Natural killer cell (primary cell): ENCODE data around the gene UROC1. TPM values are rescaled to one million over a fixed set of nuclear protein-coding genes. Genes with fewer than 3 reads are reported as not detected.

Experiments
- ATAC-seq, 3 donors: fragments of 150-1000 bp in 2 of 3; fragments of 200-7000 bp in 1 of 3; cut with Tn5 transposase; 1 replicate in 1 of 3; 2 replicates in 2 of 3; pipeline ENCODE4 v1.10.0; 2021; ENCODE audit warnings: mild to moderate bottlenecking in 2 of 3, moderate library complexity in 2 of 3
- DNase-seq, 2 donors: peaks; one replicate each; pipeline versions ENCODE4 v3.0.0 to v3.0.0-alpha.2; 2013 to 2021; ENCODE audit warnings: mixed read lengths in 1 of 2
- H3K27ac ChIP-seq: one replicate; pipeline ENCODE4 v1.5.1; 2013; ENCODE audit warnings: mild to moderate bottlenecking, low read length
- H3K27me3 ChIP-seq: one replicate; pipeline ENCODE4 v1.6.1; 2013; ENCODE audit warnings: low read length; ENCODE audit not compliant: control insufficient read depth, insufficient read depth
- H3K36me3 ChIP-seq: one replicate; pipeline ENCODE4 v1.6.1; 2013; ENCODE audit warnings: low read length; ENCODE audit not compliant: control insufficient read depth, insufficient read depth
- H3K4me1 ChIP-seq: one replicate; pipeline ENCODE4 v1.6.1; 2013; ENCODE audit warnings: low read length; ENCODE audit not compliant: control insufficient read depth, insufficient read depth
- H3K4me3 ChIP-seq: one replicate; pipeline ENCODE4 v1.5.1; 2013; ENCODE audit warnings: low read length
- H3K9me3 ChIP-seq: one replicate; pipeline ENCODE4 v1.6.1; 2013; ENCODE audit warnings: low read length; ENCODE audit not compliant: control insufficient read depth, insufficient read depth
- H3K27ac Mint-ChIP-seq, 2 donors: one replicate each; pipeline ENCODE4 v1.8.0; 2022; ENCODE audit warnings: mild to moderate bottlenecking in 2 of 2, mixed read lengths in 2 of 2, moderate library complexity in 1 of 2
- H3K27me3 Mint-ChIP-seq, 2 donors: one replicate each; pipeline ENCODE4 v1.8.0; 2022; ENCODE audit warnings: low read depth in 2 of 2, mixed read lengths in 2 of 2
- H3K36me3 Mint-ChIP-seq: one replicate; pipeline ENCODE4 v1.8.0; 2022; ENCODE audit warnings: mixed read lengths
- H3K4me1 Mint-ChIP-seq, 2 donors: one replicate each; pipeline ENCODE4 v1.8.0; 2022; ENCODE audit warnings: mixed read lengths in 2 of 2
- H3K4me3 Mint-ChIP-seq: one replicate; pipeline ENCODE4 v1.8.0; 2022; ENCODE audit warnings: mild to moderate bottlenecking, moderate library complexity, mixed read lengths
- H3K9me3 Mint-ChIP-seq, 2 donors: one replicate each; pipeline ENCODE4 v1.8.0; 2022; ENCODE audit warnings: mixed read lengths in 2 of 2
- WGBS: methylation state at CpG from one replicate; pipeline ENCODE4 v1.1.7; 2013; ENCODE audit warnings: missing lambda C conversion rate; ENCODE audit not compliant: insufficient coverage; 5-methylcytosine and 5-hydroxymethylcytosine counted together
- intact Hi-C: fragments of 100-400 bp; cut with micrococcal nuclease; formaldehyde crosslinking; loops from one replicate; pipeline ENCODE4 v1.14.2; 2022
- total RNA-seq, 4 donors: library from RNA; stranded (reverse); fragments of 120-200 nt in 1 of 4; gene quantifications; one replicate each; pipeline versions ENCODE4 v1.2.3 to v1.2.4, GENCODE V29; 2013 to 2022
- TF ChIP-seq, protein P1 (sequence below): fragments of 200-600 bp; IDR thresholded peaks from one replicate; pipeline ENCODE4 v1.8.0; 2022; ENCODE audit warnings: antibody characterized with exemption

The UROC1 gene
- total RNA-seq, 3 donors from 2014 or later (not counting 1 experiment from before 2014, with no cell fraction given), result not detected

DNA sequence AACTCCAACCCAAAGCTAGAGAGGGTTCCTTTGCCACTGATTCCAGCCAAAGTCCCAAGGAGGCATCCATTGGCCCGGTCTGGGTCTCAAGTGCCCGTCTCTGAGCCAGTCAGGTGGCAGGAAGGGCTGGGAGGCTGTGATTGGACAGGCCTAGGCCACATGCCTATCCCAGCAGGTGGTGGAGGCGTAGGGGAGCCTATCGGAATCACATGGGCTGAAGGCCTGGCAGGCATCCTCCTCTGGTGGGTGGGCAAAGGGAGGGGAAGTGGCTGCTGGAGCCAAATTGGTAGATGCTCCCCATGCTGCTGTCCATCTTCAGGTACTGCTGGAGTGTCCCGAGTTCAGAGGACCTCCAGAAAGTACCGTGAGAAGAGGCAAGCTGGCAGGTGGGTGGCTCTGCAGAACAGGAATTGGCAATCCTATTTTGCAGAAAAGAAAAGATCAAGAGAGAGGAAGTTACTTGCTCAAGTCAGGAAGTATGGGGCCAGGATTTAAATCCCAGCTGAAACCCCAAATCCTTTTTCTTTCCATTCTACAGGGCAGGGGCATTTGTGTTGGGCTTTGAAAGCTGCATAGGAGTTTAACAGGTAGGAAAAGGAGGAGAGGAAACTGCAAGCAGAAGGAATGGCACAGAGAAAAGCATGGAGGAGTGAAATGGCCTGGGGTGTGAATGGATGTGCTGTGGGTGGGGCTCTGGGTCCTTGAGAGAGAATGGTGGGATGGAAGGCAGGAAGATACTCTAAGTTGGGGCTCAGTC is 10.1 kb upstream of the UROC1 start:
- no peak overlapping the region for H3K27ac Mint-ChIP-seq
- Histone ChIP-seq H3K9me3 (no peaks in the 10 kb centered on the region), H3K27ac (no peak overlapping the region), H3K4me1 (peaks cover 32% of the 10 kb centered on the region), H3K27me3 (peaks cover under 1% of the 10 kb centered on the region), H3K4me3 (no peak overlapping the region), H3K36me3 (no peaks in the 10 kb centered on the region)
- H3K4me3 Mint-ChIP-seq, result no peak overlapping the region
- no peaks in the 10 kb centered on the region for H3K9me3 Mint-ChIP-seq
- ATAC-seq (no peak), DNase-seq (no peak)
- peaks cover 0 to 11% of the 10 kb centered on the region in 2 donors for H3K27me3 Mint-ChIP-seq
- no peaks in the 10 kb centered on the region for H3K36me3 Mint-ChIP-seq
- intact Hi-C loops, result loop anchor here (10.0 kb wide), 1 partner anchor 927 kb away; no protein-coding TSS in a partner anchor
- H3K4me1 Mint-ChIP-seq, result peaks cover 0 to 10% of the 10 kb centered on the region in 2 donors
- TF ChIP-seq, protein P1, sequence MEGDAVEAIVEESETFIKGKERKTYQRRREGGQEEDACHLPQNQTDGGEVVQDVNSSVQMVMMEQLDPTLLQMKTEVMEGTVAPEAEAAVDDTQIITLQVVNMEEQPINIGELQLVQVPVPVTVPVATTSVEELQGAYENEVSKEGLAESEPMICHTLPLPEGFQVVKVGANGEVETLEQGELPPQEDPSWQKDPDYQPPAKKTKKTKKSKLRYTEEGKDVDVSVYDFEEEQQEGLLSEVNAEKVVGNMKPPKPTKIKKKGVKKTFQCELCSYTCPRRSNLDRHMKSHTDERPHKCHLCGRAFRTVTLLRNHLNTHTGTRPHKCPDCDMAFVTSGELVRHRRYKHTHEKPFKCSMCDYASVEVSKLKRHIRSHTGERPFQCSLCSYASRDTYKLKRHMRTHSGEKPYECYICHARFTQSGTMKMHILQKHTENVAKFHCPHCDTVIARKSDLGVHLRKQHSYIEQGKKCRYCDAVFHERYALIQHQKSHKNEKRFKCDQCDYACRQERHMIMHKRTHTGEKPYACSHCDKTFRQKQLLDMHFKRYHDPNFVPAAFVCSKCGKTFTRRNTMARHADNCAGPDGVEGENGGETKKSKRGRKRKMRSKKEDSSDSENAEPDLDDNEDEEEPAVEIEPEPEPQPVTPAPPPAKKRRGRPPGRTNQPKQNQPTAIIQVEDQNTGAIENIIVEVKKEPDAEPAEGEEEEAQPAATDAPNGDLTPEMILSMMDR, result no peak
- 68% methylated on average over 6 of the region's 6 CpGs for WGBS

DNA sequence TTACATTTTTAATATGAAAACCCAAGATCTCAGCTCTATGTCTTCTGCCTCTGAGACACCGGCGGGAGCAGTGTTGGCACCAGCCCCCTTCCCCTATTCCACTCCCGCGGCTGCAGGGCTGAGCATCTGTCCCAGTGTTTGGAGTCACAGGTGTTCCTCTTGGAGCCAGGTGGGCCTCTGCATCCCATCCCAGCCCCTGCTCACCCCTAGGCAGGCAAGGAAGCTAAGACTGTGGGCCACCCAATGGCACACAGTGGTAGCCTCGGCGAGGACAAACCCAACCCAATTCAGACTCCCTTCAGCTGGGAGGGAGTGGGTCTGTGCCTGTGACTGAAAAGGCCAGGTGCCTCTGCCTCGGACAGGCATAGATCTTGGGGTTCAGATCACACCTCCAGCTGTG is 9.4 kb upstream of the UROC1 start:
- peaks cover 0 to 10% of the 10 kb centered on the region in 2 donors for H3K4me1 Mint-ChIP-seq
- no peaks in the 10 kb centered on the region for H3K9me3 Mint-ChIP-seq
- H3K4me3 Mint-ChIP-seq, result no peak overlapping the region
- DNase-seq (no peak), ATAC-seq (no peak)
- Histone ChIP-seq H3K27me3 (peaks cover 3% of the 10 kb centered on the region), H3K4me3 (no peak overlapping the region), H3K9me3 (no peaks in the 10 kb centered on the region), H3K4me1 (peaks cover 32% of the 10 kb centered on the region), H3K27ac (no peak overlapping the region), H3K36me3 (no peaks in the 10 kb centered on the region)
- H3K27me3 Mint-ChIP-seq, result peaks cover 0 to 11% of the 10 kb centered on the region in 2 donors
- no peaks in the 10 kb centered on the region for H3K36me3 Mint-ChIP-seq
- whole genome bisulfite sequencing, result 69% methylated on average over 7 of the region's 7 CpGs
- TF ChIP-seq, protein P1, result no peak
- no peak overlapping the region for H3K27ac Mint-ChIP-seq
- intact Hi-C loops, result loop anchor here (10.0 kb wide), 1 partner anchor 928 kb away; no protein-coding TSS in a partner anchor

DNA sequence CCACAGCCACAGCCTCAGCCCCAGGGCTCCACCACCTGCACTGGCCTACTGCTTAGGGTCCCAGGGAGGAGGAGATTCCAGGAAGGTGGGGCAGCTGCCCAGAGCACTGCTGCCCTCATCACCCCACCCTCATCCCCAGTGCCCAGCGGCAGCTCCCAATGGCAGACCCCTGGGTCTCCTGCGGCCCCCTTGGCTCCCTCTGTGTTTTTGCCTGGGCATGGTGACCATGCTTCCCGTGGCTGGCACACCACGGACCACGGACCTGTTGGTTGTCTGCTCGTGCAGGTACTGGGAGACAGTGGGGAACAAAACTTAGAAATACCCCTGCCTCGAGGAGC is 9.1 kb upstream of the UROC1 start:
- peaks cover 32% of the 10 kb centered on the region for H3K4me1 ChIP-seq
- H3K4me3 ChIP-seq, result no peak overlapping the region
- no peak overlapping the region for H3K27ac Mint-ChIP-seq
- intact Hi-C loops, result loop anchor here (10.0 kb wide), 1 partner anchor 928 kb away; no protein-coding TSS in a partner anchor
- H3K27ac ChIP-seq, result no peak overlapping the region
- no peaks in the 10 kb centered on the region for H3K9me3 ChIP-seq
- H3K36me3 Mint-ChIP-seq, result no peaks in the 10 kb centered on the region
- ATAC-seq (no peak), DNase-seq (no peak)
- peaks cover 0 to 11% of the 10 kb centered on the region in 2 donors for H3K27me3 Mint-ChIP-seq
- TF ChIP-seq, protein P1, result no peak
- no peaks in the 10 kb centered on the region for H3K9me3 Mint-ChIP-seq
- no peak overlapping the region for H3K4me3 Mint-ChIP-seq
- no peaks in the 10 kb centered on the region for H3K36me3 ChIP-seq
- peaks cover 0 to 10% of the 10 kb centered on the region in 2 donors for H3K4me1 Mint-ChIP-seq
- 80% methylated on average over 7 of the region's 7 CpGs for WGBS
- peaks cover 3% of the 10 kb centered on the region for H3K27me3 ChIP-seq
